HG03460 (cell line): ENCODE measurements around the gene TFPT.

Experiments used
- ATAC-seq: cut with Tn5 transposase; IDR thresholded peaks from one replicate; pipeline ENCODE4 v1.9.1; 2021; ENCODE audit not compliant: unreplicated experiment

Gene TFPT

DNA sequence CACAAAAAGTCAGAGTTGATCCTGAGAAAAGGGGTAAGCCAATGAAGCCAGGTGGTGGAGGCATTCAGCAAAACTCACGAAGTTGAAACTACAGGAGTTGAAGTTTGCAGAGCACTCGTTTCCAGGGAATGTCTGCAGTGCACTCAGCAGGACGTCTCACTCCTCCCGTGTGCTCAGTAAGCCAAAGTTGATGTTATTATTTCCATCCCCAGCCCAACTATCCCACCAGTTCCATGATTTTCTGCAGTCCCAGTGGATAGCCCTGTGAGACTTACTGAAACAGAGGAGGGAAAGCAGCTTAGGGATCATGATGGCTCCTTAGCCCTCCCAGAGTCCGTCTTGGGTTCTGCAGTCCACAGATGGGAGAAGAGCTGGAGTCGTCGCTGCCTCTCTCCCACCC, 34.4 kb downstream of the TFPT start, which contains the start of gene TARM1:
Gene TARM1, minus strand, starts transcription at position 334 of the 400 bp plus-strand sequence. Its CDS starts 25 bp downstream, at position 309.
- ATAC-seq = no peak

GRCh38 chr19:54077334-54077733, 38.1 kb downstream of the TFPT start:
- ATAC-seq = no peak

GRCh38 chr19:54074851-54075250, 40.6 kb downstream of the TFPT start:
- ATAC-seq = no peak

GRCh38 chr19:54073829-54074228, 41.6 kb downstream of the TFPT start:
- ATAC-seq = no peak

DNA sequence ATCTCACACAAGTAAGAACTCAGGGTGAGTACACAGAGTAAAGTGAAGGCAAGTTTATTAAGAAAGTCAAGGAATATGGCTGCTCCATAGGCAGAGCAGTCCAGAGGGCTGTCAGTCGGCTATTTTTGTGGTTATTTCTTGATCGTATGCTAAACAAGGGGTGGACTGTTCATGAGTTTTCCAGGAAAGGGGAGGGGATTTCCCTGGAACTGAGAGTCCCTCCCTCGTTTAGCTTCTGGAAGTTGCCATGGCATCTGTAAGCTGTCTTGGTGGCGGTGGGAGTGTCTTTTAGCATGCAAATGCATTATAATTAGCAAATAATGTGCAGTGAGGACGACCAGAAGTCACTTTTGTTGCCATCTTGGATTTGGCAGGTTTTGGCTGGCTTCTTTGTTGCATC, 46.0 kb downstream of the TFPT start:
- no peak for ATAC-seq

DNA sequence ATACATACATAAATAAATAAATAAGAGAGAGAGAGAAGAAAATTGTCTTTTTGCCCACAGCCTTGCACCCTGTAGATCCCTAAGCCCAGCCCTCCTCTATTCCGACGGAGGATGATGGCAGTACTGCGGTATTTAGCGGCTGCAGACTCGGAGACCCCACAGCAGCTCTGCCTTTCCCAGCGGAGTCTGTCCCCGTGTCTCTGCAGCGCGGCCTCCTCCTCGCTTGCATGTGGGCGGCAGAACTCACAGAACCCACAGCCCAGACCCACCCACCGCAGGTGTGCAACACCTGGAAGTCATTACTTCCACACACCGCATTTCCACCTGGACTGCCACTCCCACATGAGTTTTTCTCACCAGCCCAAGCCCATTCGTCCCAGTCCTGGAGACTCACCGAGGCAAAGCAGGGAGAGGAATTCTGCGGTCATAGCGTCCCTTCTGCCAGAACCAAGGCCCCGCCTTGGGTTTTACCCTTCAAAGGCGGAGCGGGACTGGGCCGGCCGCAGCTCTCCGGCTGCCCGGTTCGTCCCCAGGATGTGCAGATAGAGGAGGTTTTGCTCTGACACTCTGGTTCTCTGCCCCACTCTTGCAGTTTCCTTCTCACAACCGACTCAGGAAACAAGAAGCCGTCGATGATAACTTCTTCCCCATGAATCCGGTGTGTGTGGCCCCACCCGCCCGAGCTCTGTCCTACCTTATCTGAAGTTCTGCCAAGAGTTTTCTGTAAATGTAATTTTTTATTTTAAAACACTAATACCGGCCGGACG, 51.9 kb downstream of the TFPT start, which contains the start of gene VSTM1:
Gene VSTM1, minus strand, starts transcription at position 548 of the 767 bp plus-strand sequence. Its CDS starts 120 bp downstream, at position 428.
- no peak for ATAC-seq

- no peak for ATAC-seq
These were observed 52.8 kb downstream of the TFPT start for GRCh38 chr19:54062643-54063042.
